GM12878 (cell line): ENCODE measurements around the gene C19orf81. TPM values are rescaled to one million over a fixed set of nuclear protein-coding genes. Genes with fewer than 3 reads are reported as not detected.

ENCODE experiments used
- ASH2L ChIP-seq: fragments of 300-600, 200-600 bp; sonication (generic); IDR thresholded peaks from 2 replicates; pipeline ENCODE4 v1.6.1; 2017; ENCODE audit warnings: low read depth, mild to moderate bottlenecking, borderline replicate concordance
- BHLHE40 ChIP-seq, 2 experiments: fragments of 450-650 bp in 1 of 2; IDR thresholded peaks; 2 replicates each; pipeline ENCODE4 v1.6.1; 2011 to 2017; ENCODE audit warnings: low read depth in 2 of 2, borderline replicate concordance in 1 of 2, improper control_type of control experiment in 1 of 2, low read length in 1 of 2, mild to moderate bottlenecking in 1 of 2
- CBX5 ChIP-seq: sonication (generic); IDR thresholded peaks from 2 replicates; pipeline ENCODE4 v1.6.1; 2016; ENCODE audit warnings: low read depth, moderate library complexity, mild to moderate bottlenecking, inconsistent platforms
- ESRRA ChIP-seq: IDR thresholded peaks from 2 replicates; pipeline ENCODE4 v1.6.1; 2012; ENCODE audit warnings: mild to moderate bottlenecking, low read length, improper control_type of control experiment
- FOS ChIP-seq: IDR thresholded peaks from 3 replicates; pipeline ENCODE4 v1.6.1; 2011; ENCODE audit warnings: borderline replicate concordance; ENCODE audit not compliant: insufficient read length; ENCODE audit errors: extremely low read depth
- HCFC1 ChIP-seq: fragments of 150-350 bp; IDR thresholded peaks from 2 replicates; pipeline ENCODE4 v1.6.1; 2014; ENCODE audit warnings: low read length
- HDAC6 ChIP-seq: fragments of 200-600 bp; sonication (generic); IDR thresholded peaks from one replicate; pipeline ENCODE4 v1.8.0; 2017; ENCODE audit warnings: antibody characterized with exemption; ENCODE audit not compliant: unreplicated experiment
- IKZF1 ChIP-seq: fragments of 450-650 bp; conservative IDR thresholded peaks from 2 replicates; pipeline ENCODE4 v1.6.1; 2017; ENCODE audit warnings: antibody characterized with exemption, mild to moderate bottlenecking
- IRF4 ChIP-seq: IDR thresholded peaks from 2 replicates; pipeline ENCODE4 v1.6.1; 2011; ENCODE audit warnings: low read depth, low read length
- KAT2A ChIP-seq: conservative IDR thresholded peaks from 2 replicates; pipeline ENCODE4 v1.6.1; 2011; ENCODE audit warnings: low read depth, low read length; ENCODE audit not compliant: control insufficient read depth
- MXI1 ChIP-seq: fragments of 150-350 bp; IDR thresholded peaks from 2 replicates; pipeline ENCODE4 v1.6.1; 2011; ENCODE audit warnings: low read depth, mild to moderate bottlenecking, inconsistent platforms, low read length, improper control_type of control experiment
- NR2C2 ChIP-seq: IDR thresholded peaks from 2 replicates; pipeline ENCODE4 v1.6.1; 2011; ENCODE audit warnings: borderline replicate concordance, low read depth; ENCODE audit not compliant: control insufficient read depth, insufficient read length
- NR2F1 ChIP-seq: fragments of 450-650 bp; conservative IDR thresholded peaks from 2 replicates; pipeline ENCODE4 v1.6.1; 2017; ENCODE audit warnings: mild to moderate bottlenecking
- SMAD5 ChIP-seq: IDR thresholded peaks from 2 replicates; pipeline ENCODE4 v1.6.1; 2016; ENCODE audit warnings: antibody characterized with exemption, low read depth
- SPI1 ChIP-seq: IDR thresholded peaks from 2 replicates; pipeline ENCODE4 v1.6.1; 2011; ENCODE audit warnings: low read depth, mild to moderate bottlenecking, low read length, moderate library complexity, borderline replicate concordance; ENCODE audit not compliant: insufficient read depth
- TAF1 ChIP-seq: IDR thresholded peaks from 2 replicates; pipeline ENCODE4 v1.6.1; 2011; ENCODE audit warnings: mild to moderate bottlenecking, low read depth, low read length, borderline replicate concordance
- TBL1XR1 ChIP-seq: IDR thresholded peaks from 2 replicates; pipeline ENCODE4 v1.6.1; 2012; ENCODE audit warnings: low read depth, low read length, improper control_type of control experiment
- ZSCAN29 ChIP-seq: fragments of 450-650 bp; IDR thresholded peaks from 2 replicates; pipeline ENCODE4 v1.6.1; 2017; ENCODE audit warnings: mild to moderate bottlenecking, moderate library complexity
- ZZZ3 ChIP-seq: IDR thresholded peaks from 2 replicates; pipeline ENCODE4 v1.6.1; 2011; ENCODE audit warnings: low read depth; ENCODE audit not compliant: control insufficient read depth, insufficient read length
- polyA plus RNA-seq, 11 experiments: library from polyadenylated mRNA; depleted of rRNA in 4 of 11; unstranded in 6 of 11; stranded (reverse) in 5 of 11; fragments of >200 nt; fragmentation: Nextera tagmentation in 4 of 11; fragmentation: Illumina TruSeq in 1 of 11; extraction: Ambion mirVana in 4 of 11; extraction: Trizol in 1 of 11; gene quantifications; 1 replicate in 1 of 11; 2 replicates in 10 of 11; pipeline versions ENCODE4 v1.2.1 to v1.2.3, GENCODE V29; 2011 to 2016; ENCODE audit warnings: inconsistent platforms in 2 of 11, missing spikeins in 2 of 11, low read depth in 1 of 11
- total RNA-seq, 4 experiments: library from RNA; depleted of rRNA in 3 of 4; stranded (reverse); fragments of >200 nt in 3 of 4; fragmentation: Illumina TruSeq in 1 of 4; extraction: Trizol in 1 of 4; gene quantifications; 2 replicates each; pipeline versions ENCODE4 v1.2.1 to v1.2.3, GENCODE V29; 2013 to 2021
- TF ChIP-seq, protein P1 (sequence below): IDR thresholded peaks from 2 replicates; pipeline ENCODE4 v1.6.1; 2012; ENCODE audit warnings: low read depth, low read length, improper control_type of control experiment
- TF ChIP-seq, protein P2 (sequence below): fragments of 450-650 bp; formaldehyde crosslinking; IDR thresholded peaks from 2 replicates; pipeline ENCODE4 v1.4.0; 2022; ENCODE audit warnings: mild to moderate bottlenecking, moderate library complexity
- TF ChIP-seq, protein P3 (sequence below): IDR thresholded peaks from 2 replicates; pipeline ENCODE4 v1.6.1; 2012; ENCODE audit warnings: low read depth, low read length, improper control_type of control experiment
- TF ChIP-seq, protein P4 (sequence below): fragments of 450-650 bp; IDR thresholded peaks from 2 replicates; pipeline ENCODE4 v1.6.1; 2017; ENCODE audit warnings: mild to moderate bottlenecking

Gene C19orf81
- total and polyA plus RNA-seq, 10 of the 15 experiments (the other 5 are each of a cell fraction or from before 2014, with no cell fraction given), result 0.69 TPM; not detected in 9

DNA sequence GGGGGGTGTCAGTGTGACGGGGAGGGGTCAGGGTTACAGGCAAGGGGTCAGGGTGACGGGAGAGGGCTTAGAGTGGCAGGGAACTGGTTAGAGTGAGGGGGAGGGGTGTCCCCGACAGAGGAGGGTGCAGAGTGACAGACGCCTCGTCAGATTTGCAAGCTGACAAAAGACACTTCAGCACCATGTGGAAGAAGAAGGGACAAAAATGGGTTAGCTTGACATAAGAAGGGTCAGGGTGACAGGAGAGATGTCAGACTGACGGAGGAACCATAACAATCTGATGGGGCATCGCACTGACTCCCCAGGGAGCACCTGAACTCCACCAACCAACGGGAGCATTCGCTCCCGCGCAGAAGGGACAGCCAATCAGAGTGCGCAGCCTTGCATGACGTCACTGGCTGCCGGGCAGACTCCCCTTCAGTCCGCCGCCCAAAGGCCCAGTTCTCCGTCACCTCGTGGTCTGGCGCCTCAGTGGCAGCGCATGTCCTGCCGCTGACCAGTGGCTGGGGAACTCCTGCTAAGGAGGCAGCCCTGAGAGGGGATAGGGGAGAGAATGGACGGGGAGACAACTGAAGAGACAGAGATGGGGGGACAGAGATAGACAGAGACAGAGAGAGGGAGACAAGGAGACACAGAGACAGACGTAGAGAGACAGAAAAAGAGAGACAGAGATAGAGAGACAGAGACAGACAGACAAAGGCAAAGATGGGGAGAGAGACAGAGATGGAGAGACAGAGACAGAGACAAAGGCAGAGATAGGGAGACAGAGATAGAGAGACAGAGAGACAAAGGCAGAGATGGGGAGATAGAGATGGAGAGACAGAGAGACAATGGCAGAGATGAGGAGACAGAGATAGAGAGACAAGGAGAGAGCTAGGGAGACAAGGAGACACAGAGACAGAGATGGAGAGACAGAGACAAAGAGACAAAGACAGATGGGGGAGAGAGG is 30.2 kb downstream of the C19orf81 start (continued):
- TF ChIP-seq IRF4 (no peak), SMAD5 (no peak), ZSCAN29 (no peak), BHLHE40 (IDR thresholded peaks at IDR 0.05; ENCODE audit: borderline replicate concordance in 1 of 2, low read depth in 2 of 2, low read length in 1 of 2) (peak; percentile 74 to 82), TAF1 (no peak), TBL1XR1 (no peak), ESRRA (no peak), NR2C2 (no peak), CBX5 (no peak), FOS (peak; percentile 27), ASH2L (no peak), HDAC6 (no peak), KAT2A (no peak), MXI1 (no peak), HCFC1 (no peak), NR2F1 (peak; percentile 68), IKZF1 (peak; percentile 38), SPI1 (no peak), ZZZ3 (no peak)
- TF ChIP-seq, protein P1, sequence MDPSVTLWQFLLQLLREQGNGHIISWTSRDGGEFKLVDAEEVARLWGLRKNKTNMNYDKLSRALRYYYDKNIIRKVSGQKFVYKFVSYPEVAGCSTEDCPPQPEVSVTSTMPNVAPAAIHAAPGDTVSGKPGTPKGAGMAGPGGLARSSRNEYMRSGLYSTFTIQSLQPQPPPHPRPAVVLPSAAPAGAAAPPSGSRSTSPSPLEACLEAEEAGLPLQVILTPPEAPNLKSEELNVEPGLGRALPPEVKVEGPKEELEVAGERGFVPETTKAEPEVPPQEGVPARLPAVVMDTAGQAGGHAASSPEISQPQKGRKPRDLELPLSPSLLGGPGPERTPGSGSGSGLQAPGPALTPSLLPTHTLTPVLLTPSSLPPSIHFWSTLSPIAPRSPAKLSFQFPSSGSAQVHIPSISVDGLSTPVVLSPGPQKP, result no peak
- TF ChIP-seq, protein P2, sequence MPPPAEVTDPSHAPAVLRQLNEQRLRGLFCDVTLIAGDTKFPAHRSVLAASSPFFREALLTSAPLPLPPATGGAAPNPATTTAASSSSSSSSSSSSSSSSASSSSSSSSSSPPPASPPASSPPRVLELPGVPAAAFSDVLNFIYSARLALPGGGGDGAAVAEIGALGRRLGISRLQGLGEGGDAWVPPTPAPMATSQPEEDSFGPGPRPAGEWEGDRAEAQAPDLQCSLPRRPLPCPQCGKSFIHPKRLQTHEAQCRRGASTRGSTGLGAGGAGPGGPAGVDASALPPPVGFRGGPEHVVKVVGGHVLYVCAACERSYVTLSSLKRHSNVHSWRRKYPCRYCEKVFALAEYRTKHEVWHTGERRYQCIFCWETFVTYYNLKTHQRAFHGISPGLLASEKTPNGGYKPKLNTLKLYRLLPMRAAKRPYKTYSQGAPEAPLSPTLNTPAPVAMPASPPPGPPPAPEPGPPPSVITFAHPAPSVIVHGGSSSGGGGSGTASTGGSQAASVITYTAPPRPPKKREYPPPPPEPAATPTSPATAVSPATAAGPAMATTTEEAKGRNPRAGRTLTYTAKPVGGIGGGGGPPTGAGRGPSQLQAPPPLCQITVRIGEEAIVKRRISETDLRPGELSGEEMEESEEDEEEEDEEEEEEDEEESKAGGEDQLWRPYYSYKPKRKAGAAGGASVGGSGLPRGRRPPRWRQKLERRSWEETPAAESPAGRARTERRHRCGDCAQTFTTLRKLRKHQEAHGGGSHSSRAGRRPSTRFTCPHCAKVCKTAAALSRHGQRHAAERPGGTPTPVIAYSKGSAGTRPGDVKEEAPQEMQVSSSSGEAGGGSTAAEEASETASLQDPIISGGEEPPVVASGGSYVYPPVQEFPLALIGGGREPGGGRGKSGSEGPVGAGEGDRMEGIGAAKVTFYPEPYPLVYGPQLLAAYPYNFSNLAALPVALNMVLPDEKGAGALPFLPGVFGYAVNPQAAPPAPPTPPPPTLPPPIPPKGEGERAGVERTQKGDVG (CRISPR knock-in tag), result no peak
- TF ChIP-seq, protein P3, sequence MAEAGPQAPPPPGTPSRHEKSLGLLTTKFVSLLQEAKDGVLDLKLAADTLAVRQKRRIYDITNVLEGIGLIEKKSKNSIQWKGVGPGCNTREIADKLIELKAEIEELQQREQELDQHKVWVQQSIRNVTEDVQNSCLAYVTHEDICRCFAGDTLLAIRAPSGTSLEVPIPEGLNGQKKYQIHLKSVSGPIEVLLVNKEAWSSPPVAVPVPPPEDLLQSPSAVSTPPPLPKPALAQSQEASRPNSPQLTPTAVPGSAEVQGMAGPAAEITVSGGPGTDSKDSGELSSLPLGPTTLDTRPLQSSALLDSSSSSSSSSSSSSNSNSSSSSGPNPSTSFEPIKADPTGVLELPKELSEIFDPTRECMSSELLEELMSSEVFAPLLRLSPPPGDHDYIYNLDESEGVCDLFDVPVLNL, result peak; percentile 74
- TF ChIP-seq, protein P4, sequence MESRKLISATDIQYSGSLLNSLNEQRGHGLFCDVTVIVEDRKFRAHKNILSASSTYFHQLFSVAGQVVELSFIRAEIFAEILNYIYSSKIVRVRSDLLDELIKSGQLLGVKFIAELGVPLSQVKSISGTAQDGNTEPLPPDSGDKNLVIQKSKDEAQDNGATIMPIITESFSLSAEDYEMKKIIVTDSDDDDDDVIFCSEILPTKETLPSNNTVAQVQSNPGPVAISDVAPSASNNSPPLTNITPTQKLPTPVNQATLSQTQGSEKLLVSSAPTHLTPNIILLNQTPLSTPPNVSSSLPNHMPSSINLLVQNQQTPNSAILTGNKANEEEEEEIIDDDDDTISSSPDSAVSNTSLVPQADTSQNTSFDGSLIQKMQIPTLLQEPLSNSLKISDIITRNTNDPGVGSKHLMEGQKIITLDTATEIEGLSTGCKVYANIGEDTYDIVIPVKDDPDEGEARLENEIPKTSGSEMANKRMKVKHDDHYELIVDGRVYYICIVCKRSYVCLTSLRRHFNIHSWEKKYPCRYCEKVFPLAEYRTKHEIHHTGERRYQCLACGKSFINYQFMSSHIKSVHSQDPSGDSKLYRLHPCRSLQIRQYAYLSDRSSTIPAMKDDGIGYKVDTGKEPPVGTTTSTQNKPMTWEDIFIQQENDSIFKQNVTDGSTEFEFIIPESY, result no peak
